Vagina (tissue), 2 donors: ENCODE data around the gene PKP4.

Experiments used
- CTCF ChIP-seq, 3 experiments: fragments of 450-650 bp in 2 of 3; fragments of 200-600 bp in 1 of 3; sonication (generic) in 1 of 3; IDR thresholded peaks; one replicate each; pipeline ENCODE4 v1.5.1; 2017 to 2019; ENCODE audit warnings: antibody characterized with exemption in 3 of 3, mild to moderate bottlenecking in 2 of 3, moderate library complexity in 2 of 3
- POLR2A ChIP-seq, 2 donors: fragments of 450-650 bp; IDR thresholded peaks; one replicate each; pipeline ENCODE4 v1.6.1; 2017; ENCODE audit warnings: antibody characterized with exemption in 2 of 2, mild to moderate bottlenecking in 2 of 2, moderate library complexity in 2 of 2

- TF ChIP-seq CTCF (IDR thresholded peaks at IDR 0.05), result no peak
- TF ChIP-seq POLR2A (IDR thresholded peaks at IDR 0.05), result no peak
These were observed 268.1 kb downstream of the PKP4 start for GRCh38 chr2:158724803-158725381.
